ENCODE results near the gene CDK6.

DNA sequence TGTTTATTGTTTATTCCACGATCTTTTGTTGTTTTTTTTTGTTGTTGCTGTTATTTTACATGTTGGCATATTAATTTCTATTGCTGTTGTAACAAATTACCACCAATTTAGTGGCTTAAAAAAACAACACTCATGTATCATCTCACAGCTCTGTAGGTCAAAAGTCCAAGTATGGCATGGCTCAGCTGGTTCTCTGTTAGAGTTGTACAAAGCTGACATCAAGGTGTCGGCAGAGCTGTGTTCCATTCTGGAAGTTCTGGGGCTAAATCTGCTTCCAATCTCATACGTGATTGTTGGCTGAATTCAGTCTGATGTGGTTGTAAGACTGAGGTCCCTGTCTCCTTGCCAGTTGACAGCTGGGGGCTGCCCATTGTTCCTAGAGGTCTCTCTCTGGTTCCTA is 186.0 kb downstream of the CDK6 start:
- TF ChIP-seq HDGF (IDR thresholded peaks at IDR 0.05; ENCODE audit: borderline replicate concordance) (no peak), FOXK2 (IDR thresholded peaks at IDR 0.05) (no peak), BHLHE40 (IDR thresholded peaks at IDR 0.05; ENCODE audit: borderline replicate concordance) (no peak), FOXM1 (IDR thresholded peaks at IDR 0.05; ENCODE audit: borderline replicate concordance) (no peak)
